T-helper 1 cell treated with Interleukin-12 subunit alpha and Interleukin-12 subunit beta and Interleukin-4 antibody, amounts not matched to agents 30 ng/mL and 1 ng/mL, for 36 hours (primary cell): ENCODE measurements around the gene RASA3. TPM values are rescaled to one million over a fixed set of nuclear protein-coding genes. Genes with fewer than 3 reads are reported as not detected.
"Not testable (repeated sequence)": the region's sequence is repeated elsewhere in the genome, so short reads cannot be mapped to it uniquely, and the experiment has no call there.

Source experiments
- intact Hi-C: fragments of 100-400 bp; cut with micrococcal nuclease; formaldehyde crosslinking; loops from one replicate; pipeline ENCODE4 v1.15.1; 2024
- total RNA-seq: library from RNA; stranded (reverse); gene quantifications from 2 replicates; pipeline ENCODE4 v1.2.3, GENCODE V29; 2022

RASA3 gene
- total RNA-seq, 1 donor from 2014 or later = 99.4 TPM

- intact Hi-C loops = no loop called here
Measured at GRCh38 chr13:114024603-114025404, 107.6 kb downstream of the RASA3 start.

GRCh38 chr13:114023716-114024602 is 108.5 kb downstream of the RASA3 start:
- intact Hi-C loops = no loop called here

- intact Hi-C loops = no loop called here
Measured at GRCh38 chr13:114022876-114023275, 109.5 kb downstream of the RASA3 start.

- intact Hi-C loops = no loop called here
Measured at GRCh38 chr13:114022309-114022669, 110.1 kb downstream of the RASA3 start.

- intact Hi-C loops = no loop called here
Measured at GRCh38 chr13:114021464-114022308, 110.7 kb downstream of the RASA3 start.

- intact Hi-C loops = no loop called here
Measured at GRCh38 chr13:114020750-114021463, 111.5 kb downstream of the RASA3 start.

- intact Hi-C loops = not testable (repeated sequence)
Measured at GRCh38 chr13:114020134-114020533, 112.3 kb downstream of the RASA3 start.

- intact Hi-C loops = loop anchor here (5.0 kb wide), 1 partner anchor 202 kb away; no protein-coding TSS in a partner anchor
Measured at GRCh38 chr13:114019367-114019766, 113.1 kb downstream of the RASA3 start.

GRCh38 chr13:114018461-114019055 is 113.9 kb downstream of the RASA3 start:
- intact Hi-C loops = loop anchor here (5.0 kb wide), 1 partner anchor 201 kb away; no protein-coding TSS in a partner anchor

GRCh38 chr13:114017966-114018365 is 114.5 kb downstream of the RASA3 start:
- intact Hi-C loops = loop anchor here (5.0 kb wide), 1 partner anchor 201 kb away; no protein-coding TSS in a partner anchor

GRCh38 chr13:114017028-114017630 is 115.3 kb downstream of the RASA3 start:
- intact Hi-C loops = loop anchor here (5.0 kb wide), 1 partner anchor 200 kb away; no protein-coding TSS in a partner anchor

- intact Hi-C loops = loop anchor here (5.0 kb wide), 1 partner anchor 199 kb away; no protein-coding TSS in a partner anchor
Measured at GRCh38 chr13:114016321-114017027, 115.9 kb downstream of the RASA3 start.

- intact Hi-C loops = loop anchor here (5.0 kb wide), 1 partner anchor 199 kb away; no protein-coding TSS in a partner anchor
Measured at GRCh38 chr13:114015969-114016295, 116.5 kb downstream of the RASA3 start.

GRCh38 chr13:114015111-114015968 is 117.1 kb downstream of the RASA3 start:
- intact Hi-C loops = loop anchor here (5.0 kb wide), 1 partner anchor 198 kb away; no protein-coding TSS in a partner anchor

- intact Hi-C loops = no loop called here
Measured at GRCh38 chr13:114013952-114014629, 118.3 kb downstream of the RASA3 start.

GRCh38 chr13:114013336-114013735 is 119.1 kb downstream of the RASA3 start:
- intact Hi-C loops = no loop called here

GRCh38 chr13:114012921-114013320 is 119.5 kb downstream of the RASA3 start:
- intact Hi-C loops = no loop called here
